Colonic mucosa (tissue), 4 donors: ENCODE results near the gene KCNJ6. TPM values are rescaled to one million over a fixed set of nuclear protein-coding genes. Genes with fewer than 3 reads are reported as not detected.
"Not testable (repeated sequence)": the region's sequence is repeated elsewhere in the genome, so short reads cannot be mapped to it uniquely, and the experiment has no call there.

ENCODE experiments used
- DNase-seq: peaks from one replicate; pipeline ENCODE4 v3.0.0-alpha.2; 2020
- H3K27ac ChIP-seq: fragments of 200-600 bp; one replicate; pipeline ENCODE4 v1.8.0; 2021
- H3K27me3 ChIP-seq: fragments of 200-600 bp; one replicate; pipeline ENCODE4 v1.8.0; 2021
- H3K36me3 ChIP-seq: fragments of 200-600 bp; one replicate; pipeline ENCODE4 v1.8.0; 2021
- H3K4me1 ChIP-seq: fragments of 200-600 bp; one replicate; pipeline ENCODE4 v1.8.0; 2021; ENCODE audit warnings: mild to moderate bottlenecking
- H3K4me3 ChIP-seq: fragments of 200-600 bp; one replicate; pipeline ENCODE4 v1.8.0; 2021
- H3K9ac ChIP-seq, 2 donors: one replicate each; pipeline ENCODE4 v1.7.0; 2013; ENCODE audit warnings: control low read depth in 2 of 2, low read depth in 2 of 2, low read length in 2 of 2
- H3K9me3 ChIP-seq: fragments of 200-600 bp; one replicate; pipeline ENCODE4 v1.8.0; 2021
- CTCF ChIP-seq: fragments of 200-600 bp; IDR thresholded peaks from one replicate; pipeline ENCODE4 v1.8.0; 2022; ENCODE audit warnings: antibody characterized with exemption, mild to moderate bottlenecking
- intact Hi-C: fragments of 100-400 bp; cut with DNase I; formaldehyde crosslinking; loops from one replicate; pipeline ENCODE4 v1.14.1; 2022
- total RNA-seq, 2 donors: library from RNA; stranded (reverse); fragmentation: NEBNext Ultra II Directional in 1 of 2; extraction: Animal tissue kit (Norgen Biotek cat#: 25700) in 1 of 2; gene quantifications; one replicate each; pipeline ENCODE4 v1.2.1, GENCODE V29; 2021
- donor health status: healthy.
- donor health status: DM: no; HTN: no; CAD: no.
- donor health status: DM: no; HTN: no; CAD: no.

The KCNJ6 gene
- total RNA-seq, 2 donors from 2014 or later, result 0.05 to 0.21 TPM

DNA sequence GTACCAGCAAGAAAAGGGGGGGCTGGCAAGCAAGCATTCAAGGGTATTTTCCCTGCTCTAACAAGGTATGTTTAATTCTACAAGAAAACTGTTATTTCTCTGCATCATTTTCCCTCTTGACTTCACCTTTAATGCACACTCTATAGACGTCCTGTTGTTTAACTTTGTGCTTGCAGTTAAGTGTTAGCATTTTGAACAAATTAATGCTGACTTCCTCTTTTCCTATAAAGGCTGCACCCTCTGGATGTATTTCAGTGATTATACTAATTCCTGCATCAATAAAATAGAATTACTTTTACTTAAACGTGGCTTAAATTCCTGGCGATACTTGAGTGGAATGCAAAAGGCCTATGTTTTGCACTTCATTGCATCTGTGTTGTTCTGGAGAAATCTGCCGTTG lies 183.3 kb downstream of the KCNJ6 start:
- intact Hi-C loops, result no loop called here
- H3K36me3 ChIP-seq, result no peaks in the 10 kb centered on the region
- no peak for TF ChIP-seq CTCF
- no peak overlapping the region for H3K9ac ChIP-seq
- no peaks in the 10 kb centered on the region for H3K9me3 ChIP-seq
- no peak for DNase-seq
- H3K4me3 ChIP-seq, result no peak overlapping the region
- no peaks in the 10 kb centered on the region for H3K4me1 ChIP-seq
- H3K27me3 ChIP-seq, result peaks cover 3% of the 10 kb centered on the region
- no peak overlapping the region for H3K27ac ChIP-seq

DNA sequence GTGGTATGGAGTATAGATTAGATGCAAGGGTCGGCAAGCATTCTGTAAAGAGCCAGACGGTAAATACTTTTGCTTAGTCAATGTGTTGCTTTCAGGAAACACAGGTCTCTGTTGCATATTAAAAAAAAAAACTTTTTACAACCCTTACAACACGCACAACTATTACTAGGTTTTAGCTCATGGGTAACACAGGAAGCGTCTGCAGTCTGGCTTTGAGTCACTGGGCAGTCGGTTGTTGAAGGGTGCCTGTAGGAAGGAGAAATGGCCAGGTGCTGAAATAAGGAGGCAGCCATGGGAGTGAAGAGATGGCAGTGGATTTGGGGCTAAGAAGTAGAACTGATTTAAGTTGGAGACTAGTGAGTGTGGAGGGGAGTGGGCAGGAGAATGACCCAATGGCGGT lies 192.1 kb downstream of the KCNJ6 start:
- no peak for DNase-seq
- intact Hi-C loops, result no loop called here
- H3K27ac ChIP-seq, result no peak overlapping the region
- no peaks in the 10 kb centered on the region for H3K4me1 ChIP-seq
- H3K9me3 ChIP-seq, result no peaks in the 10 kb centered on the region
- H3K9ac ChIP-seq, result no peak overlapping the region
- no peaks in the 10 kb centered on the region for H3K36me3 ChIP-seq
- H3K4me3 ChIP-seq, result no peak overlapping the region
- no peak for TF ChIP-seq CTCF
- H3K27me3 ChIP-seq, result no peaks in the 10 kb centered on the region

DNA sequence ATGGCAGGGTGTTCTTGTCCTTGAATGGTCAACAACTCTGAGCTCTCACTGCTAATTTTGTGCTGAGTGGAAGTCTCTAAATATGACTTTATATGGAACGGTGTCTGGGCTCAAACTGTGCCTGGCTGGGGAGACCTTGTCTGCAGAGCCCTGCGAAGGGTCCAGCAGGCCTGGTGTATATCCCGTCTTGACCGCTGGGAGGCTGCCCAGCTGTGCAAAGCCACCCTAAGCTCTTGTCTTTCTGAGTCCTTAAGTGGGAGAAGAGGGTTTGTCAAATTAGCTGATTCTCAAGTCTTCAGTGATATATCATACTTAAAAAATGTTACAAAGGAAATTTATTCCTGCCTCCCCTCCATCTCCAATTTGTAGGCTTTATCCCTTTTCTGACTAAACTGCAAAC lies 198.7 kb downstream of the KCNJ6 start:
- no peaks in the 10 kb centered on the region for H3K27me3 ChIP-seq
- H3K9me3 ChIP-seq, result no peaks in the 10 kb centered on the region
- no peak for DNase-seq
- H3K27ac ChIP-seq, result no peak overlapping the region
- intact Hi-C loops, result loop anchor here (10.0 kb wide), 1 partner anchor 637 kb away; no protein-coding TSS in a partner anchor
- no peak overlapping the region for H3K9ac ChIP-seq
- H3K4me1 ChIP-seq, result no peaks in the 10 kb centered on the region
- H3K4me3 ChIP-seq, result no peak overlapping the region
- TF ChIP-seq CTCF, result no peak
- H3K36me3 ChIP-seq, result no peaks in the 10 kb centered on the region

DNA sequence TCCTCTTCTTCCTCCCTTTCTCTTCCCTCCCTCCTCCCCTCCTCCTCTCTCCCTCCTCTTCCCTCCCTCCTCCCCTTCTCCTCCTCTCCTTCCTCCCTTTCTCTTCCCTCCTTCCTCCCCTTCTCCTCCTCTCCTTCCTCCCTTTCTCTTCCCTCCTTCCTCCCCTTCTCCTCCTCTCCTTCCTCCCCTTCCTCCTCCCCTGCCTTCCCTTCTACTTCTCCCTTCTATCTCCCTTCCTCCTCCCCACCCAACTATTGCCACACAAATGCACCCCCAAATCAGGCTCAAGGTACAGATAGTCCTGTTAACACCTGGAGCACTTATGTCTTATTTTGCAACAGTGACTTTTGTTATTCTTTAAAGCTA lies 203.7 kb downstream of the KCNJ6 start:
- H3K4me3 ChIP-seq, H3K4me1 ChIP-seq, DNase-seq, H3K27me3 ChIP-seq, H3K27ac ChIP-seq, H3K9ac ChIP-seq, H3K9me3 ChIP-seq, H3K36me3 ChIP-seq: not testable (repeated sequence)
- intact Hi-C loops, result loop anchor here (5.0 to 10.0 kb wide), 2 partner anchors 415 to 642 kb away; no protein-coding TSS in a partner anchor

DNA sequence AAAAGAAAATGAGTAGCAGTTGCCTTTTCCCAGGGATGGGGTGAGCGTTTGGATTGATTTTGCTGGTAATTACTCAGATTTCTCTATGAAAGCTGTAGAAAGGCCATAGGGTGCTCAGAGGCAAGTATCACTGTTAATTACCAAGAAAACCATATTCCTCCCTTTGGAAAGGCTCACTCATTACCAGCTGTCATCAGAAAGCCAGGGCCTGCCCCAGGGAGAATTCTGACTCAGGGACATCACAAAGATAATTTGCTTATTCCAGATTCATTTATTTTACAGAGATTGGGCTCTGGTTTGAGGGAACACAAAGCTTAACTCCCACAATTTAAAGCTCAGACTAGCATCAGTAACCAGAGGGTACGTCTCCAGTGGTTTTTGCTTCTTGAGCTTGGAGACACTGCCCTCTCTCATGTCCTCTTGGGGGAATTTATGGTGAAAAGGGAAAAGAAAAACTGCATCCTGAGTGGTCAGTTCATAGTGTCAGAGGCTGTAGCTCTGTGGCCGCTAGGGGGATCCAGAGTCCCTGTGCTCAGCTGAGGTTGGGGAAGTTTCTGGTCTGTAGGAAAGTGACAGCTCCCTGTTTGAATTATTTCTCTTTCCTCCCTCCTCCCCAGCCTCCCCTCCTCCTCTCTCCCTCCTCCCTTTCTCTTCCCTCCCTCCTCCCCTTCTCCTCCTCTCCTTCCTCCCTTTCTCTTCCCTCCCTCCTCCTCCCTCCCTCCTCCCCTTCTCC lies 204.3 kb downstream of the KCNJ6 start:
- H3K36me3 ChIP-seq, result no peaks in the 10 kb centered on the region
- H3K27me3 ChIP-seq, result no peaks in the 10 kb centered on the region
- H3K4me1 ChIP-seq, result no peaks in the 10 kb centered on the region
- no peak overlapping the region for H3K27ac ChIP-seq
- TF ChIP-seq CTCF, result peak; percentile 63
- H3K4me3 ChIP-seq, result no peak overlapping the region
- H3K9me3 ChIP-seq, result no peaks in the 10 kb centered on the region
- peak; percentile 55 for DNase-seq
- intact Hi-C loops, result loop anchor here (5.0 to 10.0 kb wide), 2 partner anchors 415 to 643 kb away; no protein-coding TSS in a partner anchor
- H3K9ac ChIP-seq, result no peak overlapping the region

DNA sequence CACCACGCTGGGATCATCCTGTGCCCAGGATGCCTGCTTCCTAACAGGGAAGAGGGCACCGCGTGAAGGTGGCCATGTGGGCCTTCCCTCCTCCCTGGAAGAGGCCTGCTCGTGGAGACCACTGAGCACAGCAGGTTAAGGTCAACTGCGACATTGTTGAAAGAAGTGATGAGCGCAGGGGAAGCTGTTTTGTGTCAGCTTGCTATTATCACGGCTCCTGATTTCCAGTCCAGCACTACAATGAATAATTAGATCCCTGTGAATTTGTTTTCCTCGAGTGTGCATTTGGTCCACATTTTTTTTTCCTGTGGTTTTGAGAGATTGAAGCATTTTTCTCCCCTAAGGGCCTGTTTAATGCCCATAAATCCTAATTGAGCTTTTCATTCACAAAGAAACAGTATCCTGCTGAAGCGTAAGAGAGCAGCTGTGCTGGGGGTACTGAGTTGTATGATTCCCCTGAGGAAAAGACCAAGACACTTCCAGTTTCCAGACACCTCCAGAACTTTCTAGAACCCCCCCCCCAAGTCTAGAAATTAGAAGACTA lies 204.9 kb downstream of the KCNJ6 start:
- no peak for TF ChIP-seq CTCF
- Histone ChIP-seq H3K4me3 (no peak overlapping the region), H3K9me3 (no peaks in the 10 kb centered on the region), H3K27ac (no peak overlapping the region), H3K36me3 (no peaks in the 10 kb centered on the region), H3K9ac (no peak overlapping the region), H3K27me3 (no peaks in the 10 kb centered on the region), H3K4me1 (no peaks in the 10 kb centered on the region)
- no peak for DNase-seq
- intact Hi-C loops, result loop anchor here (5.0 to 10.0 kb wide), 2 partner anchors 416 to 643 kb away; no protein-coding TSS in a partner anchor
